GM18505 (cell line): ENCODE measurements around the gene ANGEL2.

ENCODE experiments used
- ATAC-seq: cut with Tn5 transposase; IDR thresholded peaks from one replicate; pipeline ENCODE4 v1.9.1; 2021; ENCODE audit not compliant: unreplicated experiment
- POLR2A ChIP-seq: IDR thresholded peaks from 4 replicates; pipeline ENCODE4 v1.6.1; 2011; ENCODE audit warnings: borderline replicate concordance; ENCODE audit not compliant: insufficient read depth, insufficient read length; ENCODE audit errors: extremely low read depth

Gene ANGEL2

GRCh38 chr1:212987702-212988322 lies 27.9 kb downstream of the ANGEL2 start:
- ATAC-seq = no peak
- TF ChIP-seq POLR2A = no peak

GRCh38 chr1:212986551-212986950 lies 29.1 kb downstream of the ANGEL2 start:
- TF ChIP-seq POLR2A = no peak
- ATAC-seq = no peak

- ATAC-seq = no peak
- no peak for TF ChIP-seq POLR2A
These were observed 31.0 kb downstream of the ANGEL2 start for GRCh38 chr1:212984522-212985291.

GRCh38 chr1:212983482-212983881 lies 32.2 kb downstream of the ANGEL2 start:
- ATAC-seq = no peak

GRCh38 chr1:212982430-212983152 lies 33.1 kb downstream of the ANGEL2 start:
- no peak for ATAC-seq
- no peak for TF ChIP-seq POLR2A

More at GRCh38 chr1:212983482-212983881, 32.2 kb downstream of the ANGEL2 start:
- no peak for TF ChIP-seq POLR2A

- no peak for TF ChIP-seq POLR2A
- no peak for ATAC-seq
These were observed 33.9 kb downstream of the ANGEL2 start for GRCh38 chr1:212981571-212982328.

GRCh38 chr1:212981025-212981495 lies 34.6 kb downstream of the ANGEL2 start:
- no peak for TF ChIP-seq POLR2A
- no peak for ATAC-seq

- ATAC-seq = no peak
- no peak for TF ChIP-seq POLR2A
These were observed 35.4 kb downstream of the ANGEL2 start for GRCh38 chr1:212980123-212980785.

GRCh38 chr1:212979340-212980122 lies 36.1 kb downstream of the ANGEL2 start:
- peak; percentile 73 for ATAC-seq
- peak; percentile 23 for TF ChIP-seq POLR2A

- no peak for ATAC-seq
- peak; percentile 48 for TF ChIP-seq POLR2A
These were observed 37.7 kb downstream of the ANGEL2 start for GRCh38 chr1:212977781-212978645.

- no peak for TF ChIP-seq POLR2A
- no peak for ATAC-seq
These were observed 39.1 kb downstream of the ANGEL2 start for GRCh38 chr1:212976586-212976985.
